ENCODE measurements around the gene HTR3A. TPM values are rescaled to one million over a fixed set of nuclear protein-coding genes. Genes with fewer than 3 reads are reported as not detected.

Gene HTR3A
- total and polyA plus RNA-seq, 2 donors (not counting 1 experiment from before 2014, with no cell fraction given): not detected

DNA sequence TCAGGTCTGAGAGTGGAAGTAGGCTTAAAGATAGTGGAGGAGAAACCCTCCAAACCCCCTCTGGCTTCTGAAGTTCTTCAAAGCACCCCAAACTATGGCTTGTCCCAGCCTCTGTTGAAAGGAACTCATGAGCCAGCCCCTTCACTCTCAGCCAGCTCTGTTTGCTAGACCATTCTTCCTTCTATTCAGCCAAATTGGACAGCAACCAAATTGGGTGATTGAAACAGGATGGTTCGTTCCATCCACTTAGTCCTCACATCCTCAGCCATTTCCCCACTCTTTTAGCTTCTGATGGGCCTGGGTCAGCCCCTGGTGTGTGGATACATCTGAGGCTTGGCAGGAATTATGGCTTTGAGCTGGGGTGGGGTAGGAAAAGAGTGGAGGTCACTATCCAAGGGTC lies 4.5 kb downstream of the HTR3A start:
- Histone ChIP-seq H3K4me3 (replicated peaks in 1 of 4; ENCODE audit: control extremely low read depth in 1 of 4, insufficient read depth in 1 of 4, low read depth in 3 of 4, low read length in 4 of 4) (no peak overlapping the region), H3K9me3 (ENCODE audit: control insufficient read depth, insufficient read depth, low read depth, low read length) (no peaks in the 10 kb centered on the region), H3K4me1 (ENCODE audit: control insufficient read depth, extremely low read depth, insufficient read depth, low read length) (no peaks in the 10 kb centered on the region), H3K27ac (ENCODE audit: insufficient read depth, low read length) (no peak overlapping the region), H3K9ac (ENCODE audit: insufficient read depth, low read length) (no peak overlapping the region), H3K4me2 (ENCODE audit: extremely low read depth, insufficient read depth, low read length) (no peak overlapping the region), H2AFZ (ENCODE audit: low read length) (no peak overlapping the region), H3K36me3 (ENCODE audit: control insufficient read depth, insufficient read depth, low read length) (no peaks in the 10 kb centered on the region), H3K79me2 (ENCODE audit: control insufficient read depth, insufficient read depth, low read length) (no peaks in the 10 kb centered on the region), H3K27me3 (ENCODE audit: control insufficient read depth, insufficient read depth, low read length) (no peaks in the 10 kb centered on the region), H4K20me1 (ENCODE audit: control insufficient read depth, extremely low read depth, insufficient read depth, low read length) (no peaks in the 10 kb centered on the region)
- no peak for DNase-seq (ENCODE audit: low read depth in 2 of 2)
- no peak for TF ChIP-seq EZH2 (IDR thresholded peaks at IDR 0.05; ENCODE audit: low read length, missing control alignments)
- TF ChIP-seq CTCF (conservative IDR thresholded peaks at IDR 0.05 in 1 of 2, IDR thresholded peaks at IDR 0.05 in 1 of 2; ENCODE audit: low read depth in 1 of 2, low read length in 2 of 2): no peak

DNA sequence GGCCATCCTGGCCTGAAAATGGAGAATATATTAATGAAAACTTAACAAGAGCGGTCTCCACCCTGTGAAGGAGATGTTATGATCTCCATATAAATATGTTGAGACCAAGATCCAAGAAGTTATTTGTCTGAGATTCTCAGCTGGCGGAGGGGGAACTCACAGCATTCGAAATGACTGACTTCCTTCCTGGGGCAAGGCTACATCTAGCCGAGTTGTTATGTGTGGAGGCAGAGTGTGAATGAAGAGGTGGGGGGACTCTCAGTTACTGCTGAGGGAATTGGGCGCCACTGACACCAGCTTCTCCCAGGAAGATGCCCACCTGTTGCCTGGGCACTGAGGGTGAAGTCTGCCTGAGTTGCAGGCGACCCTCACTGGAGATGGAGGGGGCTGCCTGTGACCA lies 5.9 kb downstream of the HTR3A start:
- Histone ChIP-seq H3K9me3 (ENCODE audit: control insufficient read depth, insufficient read depth, low read depth, low read length) (no peaks in the 10 kb centered on the region), H3K27me3 (ENCODE audit: control insufficient read depth, insufficient read depth, low read length) (no peaks in the 10 kb centered on the region)

GRCh38 chr11:113982306-113982705 lies 7.4 kb downstream of the HTR3A start:
- no peaks in the 10 kb centered on the region for H3K9me3 ChIP-seq (ENCODE audit: control insufficient read depth, insufficient read depth, low read depth, low read length)
- no peaks in the 10 kb centered on the region for H3K36me3 ChIP-seq (ENCODE audit: control insufficient read depth, insufficient read depth, low read length)
- no peak overlapping the region for H3K27ac ChIP-seq (ENCODE audit: insufficient read depth, low read length)
- no peaks in the 10 kb centered on the region for H3K27me3 ChIP-seq (ENCODE audit: control insufficient read depth, insufficient read depth, low read length)
- H3K4me2 ChIP-seq (ENCODE audit: extremely low read depth, insufficient read depth, low read length): no peak overlapping the region
- no peaks in the 10 kb centered on the region for H3K4me1 ChIP-seq (ENCODE audit: control insufficient read depth, extremely low read depth, insufficient read depth, low read length)
- no peaks in the 10 kb centered on the region for H3K79me2 ChIP-seq (ENCODE audit: control insufficient read depth, insufficient read depth, low read length)
- no peaks in the 10 kb centered on the region for H4K20me1 ChIP-seq (ENCODE audit: control insufficient read depth, extremely low read depth, insufficient read depth, low read length)
- H3K4me3 ChIP-seq (replicated peaks in 1 of 4; ENCODE audit: control extremely low read depth in 1 of 4, insufficient read depth in 1 of 4, low read depth in 3 of 4, low read length in 4 of 4): no peak overlapping the region
- H3K9ac ChIP-seq (ENCODE audit: insufficient read depth, low read length): no peak overlapping the region
- no peak for DNase-seq (ENCODE audit: low read depth in 2 of 2)
- TF ChIP-seq EZH2 (IDR thresholded peaks at IDR 0.05; ENCODE audit: low read length, missing control alignments) (no peak), CTCF (conservative IDR thresholded peaks at IDR 0.05 in 1 of 2, IDR thresholded peaks at IDR 0.05 in 1 of 2; ENCODE audit: low read depth in 1 of 2, low read length in 2 of 2) (no peak)
- no peak overlapping the region for H2AFZ ChIP-seq (ENCODE audit: low read length)

More for the DNA sequence above, 5.9 kb downstream of the HTR3A start:
- Histone ChIP-seq H3K4me3 (replicated peaks in 1 of 4; ENCODE audit: control extremely low read depth in 1 of 4, insufficient read depth in 1 of 4, low read depth in 3 of 4, low read length in 4 of 4) (no peak overlapping the region), H3K9ac (ENCODE audit: insufficient read depth, low read length) (no peak overlapping the region), H3K27ac (ENCODE audit: insufficient read depth, low read length) (no peak overlapping the region), H3K4me2 (ENCODE audit: extremely low read depth, insufficient read depth, low read length) (no peak overlapping the region), H3K79me2 (ENCODE audit: control insufficient read depth, insufficient read depth, low read length) (no peaks in the 10 kb centered on the region), H2AFZ (ENCODE audit: low read length) (no peak overlapping the region), H3K4me1 (ENCODE audit: control insufficient read depth, extremely low read depth, insufficient read depth, low read length) (no peaks in the 10 kb centered on the region), H3K36me3 (ENCODE audit: control insufficient read depth, insufficient read depth, low read length) (no peaks in the 10 kb centered on the region), H4K20me1 (ENCODE audit: control insufficient read depth, extremely low read depth, insufficient read depth, low read length) (no peaks in the 10 kb centered on the region)
- no peak for DNase-seq (ENCODE audit: low read depth in 2 of 2)
- TF ChIP-seq EZH2 (IDR thresholded peaks at IDR 0.05; ENCODE audit: low read length, missing control alignments) (no peak), CTCF (conservative IDR thresholded peaks at IDR 0.05 in 1 of 2, IDR thresholded peaks at IDR 0.05 in 1 of 2; ENCODE audit: low read depth in 1 of 2, low read length in 2 of 2) (no peak)
